Kidney epithelial cell (primary cell): ENCODE results near the gene ZNF213. TPM values are rescaled to one million over a fixed set of nuclear protein-coding genes. Genes with fewer than 3 reads are reported as not detected.

Experiments used
- DNase-seq: peaks from one replicate; pipeline ENCODE4 v3.0.0-alpha.2; 2010; ENCODE audit warnings: low read depth
- H3K27me3 ChIP-seq: 2 replicates; pipeline ENCODE4 v1.6.0; 2011; ENCODE audit warnings: low read length; ENCODE audit not compliant: control insufficient read depth, insufficient read depth
- H3K36me3 ChIP-seq: 2 replicates; pipeline ENCODE4 v1.5.1; 2011; ENCODE audit warnings: low read length; ENCODE audit not compliant: control insufficient read depth, insufficient read depth
- H3K4me3 ChIP-seq: 2 replicates; pipeline ENCODE4 v1.5.1; 2011; ENCODE audit warnings: low read depth, mild to moderate bottlenecking, control low read depth, low read length
- CTCF ChIP-seq: IDR thresholded peaks from 2 replicates; pipeline ENCODE4 v1.5.1; 2011; ENCODE audit warnings: mild to moderate bottlenecking, moderate library complexity, low read length, control low read depth, inconsistent platforms; ENCODE audit not compliant: insufficient read depth, poor library complexity, severe bottlenecking
- total RNA-seq: library from RNA; depleted of rRNA; stranded (reverse); fragments of >200 nt; gene quantifications from 2 replicates; pipeline ENCODE4 v1.2.3, GENCODE V29; 2015

The ZNF213 gene
- total RNA-seq, 1 donor from 2014 or later = 13.7 TPM

GRCh38 chr16:3148256-3149192 lies 13.7 kb downstream of the ZNF213 start:
- Histone ChIP-seq H3K4me3 (no peak overlapping the region), H3K36me3 (no peaks in the 10 kb centered on the region), H3K27me3 (no peaks in the 10 kb centered on the region)
- no peak for TF ChIP-seq CTCF
- no peak for DNase-seq

DNA sequence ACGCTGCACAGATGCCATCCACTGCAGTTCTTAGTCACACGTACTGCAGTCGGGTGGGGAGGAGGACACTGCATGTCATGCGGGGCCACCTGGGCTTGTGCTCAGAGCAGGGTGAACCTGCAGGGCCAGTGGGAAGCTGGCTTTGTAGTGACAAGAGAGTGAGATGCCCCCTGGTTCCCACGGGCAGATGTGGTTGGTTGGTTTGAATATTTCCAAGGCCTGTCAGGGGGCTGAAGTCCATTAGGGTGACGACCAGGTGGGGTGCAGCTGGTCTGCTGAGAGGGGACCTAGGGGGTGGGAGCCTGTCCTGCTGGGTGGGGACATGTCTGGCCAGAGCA lies 14.3 kb downstream of the ZNF213 start:
- TF ChIP-seq CTCF = no peak
- Histone ChIP-seq H3K36me3 (no peaks in the 10 kb centered on the region), H3K27me3 (no peaks in the 10 kb centered on the region), H3K4me3 (no peak overlapping the region)
- DNase-seq = no peak

DNA sequence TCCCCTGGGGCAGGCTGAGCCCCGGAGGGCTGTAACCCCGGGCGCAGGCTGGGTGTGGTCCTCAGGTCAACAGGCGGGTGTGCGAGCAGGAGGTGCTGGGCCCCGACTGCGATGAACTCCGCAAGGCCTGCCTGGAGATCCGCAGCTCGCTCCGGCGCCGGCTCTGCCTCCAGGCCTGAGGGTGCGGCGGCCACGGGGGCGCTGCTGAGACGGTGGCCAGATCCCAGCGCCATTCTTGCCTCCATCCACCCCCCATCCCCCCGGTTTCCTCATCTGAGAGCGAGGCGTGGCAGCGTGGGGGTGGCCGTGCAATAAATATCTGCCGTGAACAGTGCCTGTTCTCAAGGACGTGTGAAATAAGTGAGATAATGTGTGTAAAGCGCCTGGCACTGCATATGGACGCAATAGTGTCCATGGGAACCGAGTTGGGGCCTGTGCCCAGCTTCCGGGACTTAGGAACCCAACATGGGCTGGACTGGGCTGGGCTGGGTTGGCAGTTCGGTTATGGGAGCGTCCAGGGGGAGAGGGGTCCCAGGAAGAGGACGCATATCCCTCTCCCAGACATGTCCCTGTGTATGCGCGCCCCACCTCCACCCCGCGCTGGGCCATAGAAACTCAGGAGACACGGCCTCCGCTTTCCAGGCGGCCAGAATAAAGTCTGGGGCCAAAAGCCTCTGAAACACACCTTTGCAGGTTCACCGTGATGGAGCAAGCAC lies 15.0 kb downstream of the ZNF213 start:
- H3K36me3 ChIP-seq = no peaks in the 10 kb centered on the region
- peak; percentile 64 for TF ChIP-seq CTCF
- no peak for DNase-seq
- H3K4me3 ChIP-seq = peak overlapping the region; percentile 66
- H3K27me3 ChIP-seq = no peaks in the 10 kb centered on the region

- Histone ChIP-seq H3K4me3 (peak overlapping the region; percentile 66), H3K27me3 (no peaks in the 10 kb centered on the region), H3K36me3 (no peaks in the 10 kb centered on the region)
- peak; percentile 69 for DNase-seq
- TF ChIP-seq CTCF = no peak
Measured at GRCh38 chr16:3150346-3151218, 15.8 kb downstream of the ZNF213 start.

DNA sequence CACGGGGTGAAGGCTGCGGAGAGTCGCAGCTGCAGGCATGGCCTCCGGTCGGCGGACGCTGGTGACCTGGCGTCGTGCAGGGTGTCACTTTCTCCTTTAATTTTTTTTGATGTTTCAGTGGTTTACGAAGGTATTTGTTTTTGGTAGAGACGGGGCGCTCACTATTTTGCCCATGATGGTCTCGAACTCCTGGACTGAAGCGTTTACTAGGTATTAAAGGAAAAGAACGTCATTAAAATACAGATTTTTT lies 17.1 kb downstream of the ZNF213 start:
- no peak for DNase-seq
- Histone ChIP-seq H3K36me3 (no peaks in the 10 kb centered on the region), H3K4me3 (peak overlapping the region; percentile 33), H3K27me3 (no peaks in the 10 kb centered on the region)
- no peak for TF ChIP-seq CTCF
